IPS-18c (cell line): ENCODE results near the gene FAM163B.

Experiments used
- H3K4me3 ChIP-seq: 2 replicates; pipeline ENCODE4 v1.7.0; 2013; ENCODE audit warnings: low read depth, mild to moderate bottlenecking, low read length, moderate library complexity; ENCODE audit not compliant: insufficient read depth
- H3K9me3 ChIP-seq: one replicate; pipeline ENCODE4 v1.6.1; 2013; ENCODE audit warnings: mild to moderate bottlenecking, low read length, moderate library complexity; ENCODE audit not compliant: control insufficient read depth, insufficient read depth

FAM163B gene

GRCh38 chr9:133554729-133555128, 54.5 kb downstream of the FAM163B start:
- Histone ChIP-seq H3K9me3 (no peaks in the 10 kb centered on the region), H3K4me3 (no peak overlapping the region)

- Histone ChIP-seq H3K9me3 (no peaks in the 10 kb centered on the region), H3K4me3 (no peak overlapping the region)
Measured at GRCh38 chr9:133553973-133554713, 55.0 kb downstream of the FAM163B start.

- Histone ChIP-seq H3K9me3 (no peaks in the 10 kb centered on the region), H3K4me3 (no peak overlapping the region)
Measured at GRCh38 chr9:133553123-133553522, 56.1 kb downstream of the FAM163B start.

GRCh38 chr9:133552236-133552635, 57.0 kb downstream of the FAM163B start:
- no peaks in the 10 kb centered on the region for H3K9me3 ChIP-seq
- H3K4me3 ChIP-seq: no peak overlapping the region

GRCh38 chr9:133551446-133551845, 57.7 kb downstream of the FAM163B start:
- no peak overlapping the region for H3K4me3 ChIP-seq
- no peaks in the 10 kb centered on the region for H3K9me3 ChIP-seq

- Histone ChIP-seq H3K9me3 (no peaks in the 10 kb centered on the region), H3K4me3 (no peak overlapping the region)
Measured at GRCh38 chr9:133547116-133547515, 62.1 kb downstream of the FAM163B start.

GRCh38 chr9:133546287-133546680, 62.9 kb downstream of the FAM163B start:
- Histone ChIP-seq H3K4me3 (no peak overlapping the region), H3K9me3 (no peaks in the 10 kb centered on the region)

- no peak overlapping the region for H3K4me3 ChIP-seq
Measured at GRCh38 chr9:133545494-133546286, 63.5 kb downstream of the FAM163B start.

GRCh38 chr9:133543772-133544467, 65.3 kb downstream of the FAM163B start:
- no peaks in the 10 kb centered on the region for H3K9me3 ChIP-seq
- no peak overlapping the region for H3K4me3 ChIP-seq

More at GRCh38 chr9:133545494-133546286, 63.5 kb downstream of the FAM163B start:
- no peaks in the 10 kb centered on the region for H3K9me3 ChIP-seq

GRCh38 chr9:133542002-133542401, 67.2 kb downstream of the FAM163B start:
- no peak overlapping the region for H3K4me3 ChIP-seq
- H3K9me3 ChIP-seq: peaks cover 2% of the 10 kb centered on the region

- no peak overlapping the region for H3K4me3 ChIP-seq
- peaks cover 2% of the 10 kb centered on the region for H3K9me3 ChIP-seq
Measured at GRCh38 chr9:133540698-133541025, 68.5 kb downstream of the FAM163B start.

- Histone ChIP-seq H3K9me3 (peaks cover 2% of the 10 kb centered on the region), H3K4me3 (no peak overlapping the region)
Measured at GRCh38 chr9:133539991-133540697, 69.0 kb downstream of the FAM163B start.

- Histone ChIP-seq H3K4me3 (no peak overlapping the region), H3K9me3 (peaks cover 2% of the 10 kb centered on the region)
Measured at GRCh38 chr9:133538851-133539833, 70.0 kb downstream of the FAM163B start.

- Histone ChIP-seq H3K9me3 (peaks cover 2% of the 10 kb centered on the region), H3K4me3 (no peak overlapping the region)
Measured at GRCh38 chr9:133538176-133538575, 71.0 kb downstream of the FAM163B start.

- Histone ChIP-seq H3K9me3 (peaks cover 2% of the 10 kb centered on the region), H3K4me3 (no peak overlapping the region)
Measured at GRCh38 chr9:133537257-133537656, 71.9 kb downstream of the FAM163B start.

- no peak overlapping the region for H3K4me3 ChIP-seq
- peaks cover 2% of the 10 kb centered on the region for H3K9me3 ChIP-seq
Measured at GRCh38 chr9:133536536-133536935, 72.7 kb downstream of the FAM163B start.
